GM21528 (cell line): ENCODE measurements around the gene SKI.

Experiments
- ATAC-seq: cut with Tn5 transposase; IDR thresholded peaks from one replicate; pipeline ENCODE4 v1.9.1; 2021; ENCODE audit warnings: mild to moderate bottlenecking, moderate library complexity; ENCODE audit not compliant: unreplicated experiment, low FRiP score

The SKI gene

DNA sequence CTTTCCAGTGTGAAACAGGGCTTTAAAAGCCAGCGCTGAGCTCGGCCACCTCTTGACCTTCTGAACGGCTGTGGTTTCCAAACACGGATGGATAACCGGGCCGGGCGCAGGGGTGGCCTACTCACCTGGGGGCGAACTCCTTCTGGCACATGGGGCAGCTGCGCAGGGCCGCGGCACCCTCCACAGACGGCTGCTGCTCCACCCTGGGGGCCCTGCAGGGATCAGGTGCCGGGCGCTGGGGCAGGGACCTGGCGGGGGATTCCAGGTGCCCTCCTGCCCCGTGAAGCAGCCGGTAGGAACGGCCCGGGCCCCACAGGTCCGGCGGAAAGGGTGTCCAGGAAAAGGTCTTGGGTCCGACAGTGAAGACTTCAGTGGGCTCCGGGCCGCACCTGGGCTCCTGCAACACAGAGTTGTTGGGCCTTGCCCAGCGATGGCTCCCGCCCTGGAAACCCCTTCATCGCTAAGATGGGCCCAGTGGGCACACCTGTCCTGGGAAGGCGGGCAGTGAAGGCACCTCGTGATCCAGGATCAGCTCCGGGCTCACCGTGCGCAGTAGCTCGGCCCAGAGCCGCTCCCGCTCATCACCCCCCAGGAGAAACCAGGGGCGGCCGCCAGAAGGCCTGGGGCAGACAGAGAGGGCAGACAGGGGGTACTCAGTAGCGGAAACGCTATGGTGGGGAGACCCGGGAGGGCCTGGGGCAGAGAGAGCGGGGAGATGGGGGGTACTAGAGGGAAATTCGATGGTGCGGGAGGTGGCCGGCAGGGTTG lies 34.4 kb upstream of the SKI start:
- no peak for ATAC-seq

GRCh38 chr1:2194319-2194897 lies 33.7 kb upstream of the SKI start, which contains the start of gene FAAP20:
Gene FAAP20, minus strand, starts transcription at chr1:2194772. Its CDS starts 23 bp downstream, at chr1:2194749.
- peak; percentile 52 for ATAC-seq

GRCh38 chr1:2194898-2195673 lies 33.0 kb upstream of the SKI start:
- peak; percentile 61 for ATAC-seq

GRCh38 chr1:2195785-2196184 lies 32.3 kb upstream of the SKI start:
- no peak for ATAC-seq

GRCh38 chr1:2196901-2197638 lies 31.0 kb upstream of the SKI start:
- ATAC-seq, result no peak

DNA sequence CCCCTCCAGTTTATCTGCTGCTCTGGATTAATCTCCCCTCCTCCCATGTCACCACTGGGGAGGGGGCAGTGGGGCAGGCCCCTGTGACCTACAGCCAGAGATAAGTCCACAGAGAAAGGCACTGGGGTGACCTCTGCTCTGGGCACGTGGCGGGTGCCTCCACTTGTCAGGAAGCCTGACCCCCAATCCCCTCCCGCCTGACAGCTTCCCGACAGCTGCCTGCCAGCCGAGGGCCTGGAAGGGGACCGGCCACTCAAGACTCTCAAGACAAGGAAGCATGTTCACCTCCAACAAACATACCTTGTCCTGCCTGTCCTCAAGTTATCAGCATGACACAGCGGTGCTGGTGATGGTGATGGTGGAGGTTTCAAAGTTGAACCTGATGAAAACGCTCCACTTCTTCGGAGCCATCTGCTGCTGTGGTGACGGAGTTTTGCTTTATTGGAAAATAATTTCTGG lies 30.4 kb upstream of the SKI start:
- ATAC-seq, result no peak

DNA sequence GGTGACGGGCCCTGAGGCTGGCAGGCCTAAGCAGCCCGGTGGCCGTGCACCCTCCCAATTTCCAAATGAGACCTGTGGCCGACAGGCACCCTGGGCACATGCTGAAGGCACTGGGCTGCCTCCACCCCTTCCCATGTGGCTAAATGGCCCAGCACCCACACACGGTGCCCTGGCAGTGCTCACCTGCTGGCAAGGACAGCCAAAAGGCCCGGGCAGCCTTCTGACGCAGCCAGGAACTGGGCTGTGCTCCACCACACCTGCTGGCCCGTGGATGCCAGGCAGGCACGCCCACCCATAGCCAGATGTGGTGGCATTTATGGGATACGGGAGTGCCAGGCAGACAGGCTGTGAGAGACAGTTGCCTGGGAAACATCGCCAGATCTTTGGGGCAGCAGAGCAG lies 29.5 kb upstream of the SKI start:
- no peak for ATAC-seq

DNA sequence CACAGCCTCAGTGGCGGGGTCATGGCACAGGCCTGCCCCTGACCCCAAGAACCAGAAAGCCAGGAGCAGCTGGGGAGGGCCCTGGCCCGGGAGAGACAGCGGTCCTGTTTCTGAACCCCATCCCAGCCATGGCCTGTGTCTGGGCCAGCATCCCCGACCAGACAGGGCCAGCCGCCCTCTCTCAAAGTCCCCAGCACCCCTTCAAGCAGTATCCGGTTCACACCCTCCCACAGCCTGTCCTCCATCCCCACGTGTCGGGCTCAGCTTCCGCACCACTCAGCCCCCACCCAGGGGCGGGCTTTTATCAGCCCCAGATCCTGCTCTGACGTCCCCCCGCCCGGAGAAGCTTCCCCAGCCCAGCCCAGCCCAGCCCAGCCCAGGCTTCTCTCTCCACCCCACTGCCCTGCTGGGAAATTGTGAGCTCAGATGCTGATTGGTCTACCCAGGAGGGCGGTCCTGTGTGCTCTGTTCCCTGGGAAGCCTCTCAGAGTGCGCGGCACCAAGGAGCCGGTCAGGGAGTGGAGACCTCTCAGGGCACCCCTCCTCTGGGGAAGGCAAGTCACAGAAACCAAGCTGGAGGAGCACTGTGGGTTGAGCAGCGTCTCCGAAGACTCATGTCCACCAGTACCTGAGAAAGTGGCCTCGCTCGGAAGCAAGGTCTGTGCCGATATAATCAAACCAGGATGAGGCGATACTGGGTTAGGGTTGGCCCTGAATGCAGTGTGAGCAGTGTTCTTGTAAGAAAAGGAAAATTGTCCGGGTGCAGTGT lies 28.9 kb upstream of the SKI start:
- ATAC-seq, result no peak

DNA sequence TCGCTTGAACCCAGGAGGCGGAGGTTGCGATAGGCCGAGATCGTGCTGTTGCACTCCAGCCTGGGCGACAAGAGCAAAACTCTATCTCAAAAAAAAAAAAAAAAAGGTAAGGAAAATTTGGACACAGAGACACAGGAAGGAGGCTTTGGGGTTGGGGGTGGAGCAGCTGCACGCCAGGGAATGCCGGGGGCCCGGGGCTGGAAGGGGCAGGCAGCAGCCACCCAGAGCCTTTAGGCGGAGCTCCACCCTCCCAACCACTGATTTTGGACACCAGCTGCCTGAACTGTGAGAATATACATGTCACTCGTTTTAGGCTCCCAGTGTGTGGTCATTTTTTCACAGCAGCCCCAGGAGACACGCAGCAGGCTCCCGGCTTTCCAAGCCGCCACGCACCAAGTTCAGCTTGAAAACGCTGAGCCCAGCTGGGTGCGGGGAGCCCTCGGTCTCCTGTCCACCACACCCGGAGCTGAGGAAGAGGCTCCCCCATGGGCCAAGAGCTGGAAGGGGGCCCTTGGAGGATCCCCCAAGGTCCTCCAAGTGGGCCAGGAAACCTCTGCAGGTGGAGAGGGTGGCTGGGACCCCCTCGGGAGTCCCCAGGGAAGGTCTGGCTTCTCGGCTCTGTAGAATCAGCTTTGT lies 27.7 kb upstream of the SKI start:
- no peak for ATAC-seq

DNA sequence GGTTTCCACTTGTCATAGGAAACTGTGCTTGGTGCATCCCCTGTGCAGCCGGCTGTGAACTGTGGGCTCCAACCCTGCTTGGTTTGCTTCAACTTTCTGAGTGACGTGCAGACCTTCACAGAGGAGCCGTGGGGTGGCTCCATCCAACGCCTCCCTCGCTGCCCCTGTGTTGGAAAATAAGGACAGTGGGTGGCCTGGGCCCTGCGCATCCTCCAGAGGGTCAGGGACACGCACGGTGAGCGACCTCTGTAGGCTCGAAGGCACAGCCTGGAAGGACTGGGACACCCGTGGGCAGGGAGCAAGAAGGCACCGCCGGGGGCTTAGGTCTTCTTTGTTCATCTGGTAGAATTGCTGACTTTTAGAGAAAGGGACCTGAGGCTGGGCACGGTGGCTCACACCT lies 27.1 kb upstream of the SKI start:
- no peak for ATAC-seq

- ATAC-seq, result no peak
Measured at GRCh38 chr1:2202008-2202575, 26.0 kb upstream of the SKI start.

- no peak for ATAC-seq
Measured at GRCh38 chr1:2202843-2203601, 25.1 kb upstream of the SKI start.

DNA sequence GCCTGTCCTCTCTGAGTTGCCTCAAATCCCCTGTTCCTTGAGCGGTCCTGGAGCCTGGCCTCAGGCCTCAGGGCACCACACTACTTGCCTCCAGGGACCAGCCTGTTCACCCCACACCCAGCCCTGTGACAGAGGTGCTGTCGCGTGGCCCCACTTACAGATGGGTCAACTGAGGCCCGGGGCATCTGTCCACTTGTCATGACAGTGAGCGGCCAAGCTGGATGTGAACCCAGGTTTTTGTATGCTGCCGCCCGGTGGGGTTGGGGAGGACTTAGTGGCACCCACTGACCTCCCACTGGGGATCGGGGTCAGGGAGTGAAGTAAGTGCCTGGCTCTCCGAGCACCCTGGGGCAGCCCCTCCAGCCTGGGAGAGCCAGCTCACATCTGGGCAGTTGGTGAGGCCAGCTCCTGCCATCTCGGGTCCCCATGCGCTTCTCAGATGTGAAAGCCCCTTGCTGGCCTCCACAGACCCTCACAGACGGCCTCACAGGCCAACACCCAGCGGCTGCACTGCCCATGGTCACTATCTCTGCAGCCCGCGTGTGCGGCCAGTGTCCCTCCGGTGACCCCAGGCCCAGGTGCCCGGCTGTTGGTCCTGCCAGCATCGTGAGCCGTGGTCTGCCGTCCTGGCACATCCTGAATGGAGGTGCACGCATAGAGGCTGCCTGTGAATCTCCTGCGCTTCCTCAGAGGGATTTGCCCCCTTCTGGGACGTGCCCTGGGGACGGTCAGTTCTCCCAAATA lies 24.3 kb upstream of the SKI start:
- no peak for ATAC-seq

DNA sequence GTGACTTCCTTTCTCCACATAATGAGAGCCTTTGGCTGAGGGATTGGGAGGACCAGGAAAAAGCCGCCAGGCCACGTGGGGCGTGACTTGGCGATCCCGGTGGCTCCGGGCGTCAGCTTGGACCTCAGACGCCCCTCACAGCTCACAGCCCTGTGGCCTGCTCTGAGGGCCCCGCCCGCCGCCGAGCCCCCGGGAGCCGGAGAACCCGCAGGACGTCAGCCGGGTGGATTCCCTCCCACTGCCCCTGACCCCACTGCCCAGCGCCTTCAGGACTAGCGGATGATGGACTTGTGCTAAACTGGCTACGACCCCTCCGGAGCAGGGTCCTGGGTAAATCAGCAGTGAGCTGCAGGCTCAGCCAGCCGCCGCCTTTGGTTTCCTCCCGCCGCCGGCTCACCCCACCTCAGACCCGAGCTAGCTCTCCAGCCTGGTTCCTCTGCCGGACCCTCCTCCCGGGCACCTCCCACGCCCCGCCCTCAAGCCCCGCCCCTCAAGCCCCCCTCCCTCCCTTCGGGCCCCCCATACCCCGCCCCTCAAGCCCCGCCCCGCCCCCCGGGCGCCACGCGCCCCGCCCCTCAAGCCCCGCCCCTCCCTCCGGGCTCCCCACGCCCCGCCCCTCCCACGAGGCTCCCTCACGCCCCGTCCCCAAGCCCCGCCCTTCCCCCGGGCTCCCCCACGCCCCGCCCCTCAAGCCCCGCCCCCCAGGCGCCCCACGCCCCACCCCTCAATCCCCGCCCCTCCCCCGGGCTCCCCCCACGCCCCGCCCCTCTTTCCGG lies 23.5 kb upstream of the SKI start:
- no peak for ATAC-seq

DNA sequence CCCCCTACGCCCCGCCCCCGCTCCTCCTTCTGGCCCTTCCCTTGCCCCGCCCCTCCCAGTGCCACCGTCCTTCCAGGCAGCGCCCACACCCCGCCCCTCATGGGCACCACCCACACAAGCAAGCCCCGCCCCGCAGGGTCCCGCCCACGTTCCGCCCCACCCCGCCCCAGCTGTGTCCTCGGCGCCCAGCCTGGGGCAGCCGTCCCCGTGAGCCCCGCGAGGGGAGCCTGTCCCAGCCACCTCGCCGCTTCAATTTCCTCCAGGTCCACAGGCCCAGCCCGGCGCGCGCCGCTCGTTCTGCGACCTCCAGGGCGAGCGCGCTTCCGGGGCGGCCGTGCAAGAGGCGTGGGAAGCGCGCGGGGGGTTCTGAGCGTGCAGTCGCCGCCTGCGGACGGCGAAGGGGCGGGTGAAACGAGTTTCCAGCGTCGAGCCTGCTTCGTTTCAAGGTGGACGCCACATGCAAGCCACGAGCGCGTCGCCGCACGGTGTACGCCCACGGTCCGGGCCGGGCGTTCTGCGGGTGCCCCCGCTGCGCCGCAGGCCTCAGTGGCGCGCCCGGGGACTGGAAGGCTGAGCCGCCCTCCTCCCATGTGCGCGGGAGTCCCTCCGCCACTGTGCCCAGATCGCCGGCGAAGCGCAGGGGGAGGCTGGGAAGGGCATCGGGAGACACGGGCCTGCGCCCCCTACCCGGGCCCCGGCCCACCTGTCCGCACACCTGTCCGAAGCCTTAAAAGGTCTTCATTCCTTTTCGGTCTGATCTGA lies 22.7 kb upstream of the SKI start:
- peak; percentile 56 for ATAC-seq

DNA sequence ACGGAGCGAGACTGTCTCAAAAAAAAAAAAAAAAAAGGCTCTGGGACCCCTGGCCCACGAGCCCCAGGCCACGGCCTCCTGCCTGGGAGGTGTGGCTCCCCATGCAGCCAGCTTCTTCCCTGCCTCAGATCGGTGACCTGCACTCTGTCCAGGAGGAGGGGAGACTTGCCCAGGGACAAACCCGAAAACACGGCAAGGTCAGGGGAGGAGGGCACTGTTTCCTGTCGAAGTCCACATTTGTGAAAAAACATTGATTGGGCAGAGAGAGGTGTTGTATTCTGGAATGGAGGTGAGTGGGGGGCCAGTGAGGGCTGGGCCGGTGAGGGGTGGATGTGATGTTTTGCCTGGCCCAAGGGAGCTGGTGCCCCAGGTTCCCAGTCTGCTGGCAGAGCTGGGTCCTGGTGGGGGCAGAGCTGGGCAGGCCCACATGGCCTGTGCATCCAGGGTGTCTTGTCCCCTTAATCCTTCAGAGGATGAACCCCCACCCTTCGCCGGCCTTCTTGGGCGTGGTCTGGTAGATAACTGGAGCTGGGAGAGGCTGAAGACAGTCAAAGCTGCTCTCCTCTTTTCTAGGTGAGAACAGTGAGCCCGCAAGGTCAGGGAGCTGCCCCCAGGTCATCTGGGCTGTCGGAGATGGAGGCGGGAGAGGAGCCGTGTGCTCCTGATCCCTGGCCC lies 21.2 kb upstream of the SKI start:
- no peak for ATAC-seq
